Left renal cortex interstitium (tissue), 4 donors: Measurements from ENCODE around the gene HNRNPM. TPM values are rescaled to one million over a fixed set of nuclear protein-coding genes. Genes with fewer than 3 reads are reported as not detected.

Experiments
- DNase-seq, 4 donors: peaks; one replicate each; pipeline ENCODE4 v3.0.0-alpha.2; 2013; ENCODE audit warnings: low read depth in 4 of 4, low spot score in 2 of 4, missing footprints in 1 of 4
- polyA plus RNA-seq, 4 donors: library from polyadenylated mRNA; unstranded; fragments of 120-200 nt; gene quantifications; one replicate each; pipeline ENCODE4 v1.2.1, GENCODE V29; 2013; ENCODE audit not compliant: insufficient read length in 4 of 4

Gene HNRNPM
- polyA plus RNA-seq, 4 donors, result 354 to 431 (median 393) TPM

- no peak for DNase-seq
Observed at GRCh38 chr19:8530061-8530679, 85.4 kb downstream of the HNRNPM start.

DNA sequence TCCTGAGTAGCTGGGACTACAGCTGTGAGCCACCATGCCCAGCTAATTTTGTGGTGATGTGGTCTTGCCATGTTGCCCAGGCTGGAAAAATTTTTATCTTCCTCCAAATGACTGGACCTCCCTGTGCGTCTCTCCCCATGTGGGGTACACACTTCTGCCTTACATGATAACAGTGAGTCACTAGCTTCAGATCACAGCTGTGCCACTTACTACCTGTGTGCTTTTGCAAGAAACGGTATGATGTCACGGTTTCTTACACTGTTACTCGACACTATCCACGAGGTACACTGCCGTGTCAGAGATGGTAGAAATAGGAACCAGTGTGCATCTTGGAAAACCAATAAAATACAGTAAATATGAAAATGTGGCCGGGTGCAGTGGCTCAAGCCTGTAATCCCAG lies 86.7 kb downstream of the HNRNPM start:
- DNase-seq, result no peak

DNA sequence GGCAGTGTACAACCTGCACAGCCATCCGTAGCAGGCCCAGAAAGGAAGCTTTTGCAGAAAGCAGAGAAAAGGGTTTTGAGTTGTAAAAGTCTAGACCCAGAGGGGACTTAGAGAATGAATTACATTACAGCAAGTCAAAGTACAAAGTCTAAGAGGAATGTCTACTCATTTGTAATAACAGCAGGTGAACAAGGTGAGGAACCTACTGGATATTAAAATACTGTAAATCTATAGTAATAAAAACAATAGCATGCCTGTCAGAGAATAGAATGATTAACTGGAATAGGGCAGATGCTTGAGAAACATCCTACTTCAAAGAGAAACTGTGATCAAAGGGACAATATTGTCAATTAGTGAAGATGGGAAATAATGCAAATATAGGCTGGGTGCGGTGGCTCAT lies 87.5 kb downstream of the HNRNPM start:
- no peak for DNase-seq

- no peak for DNase-seq
Observed at GRCh38 chr19:8536282-8536681, 91.5 kb downstream of the HNRNPM start.

DNA sequence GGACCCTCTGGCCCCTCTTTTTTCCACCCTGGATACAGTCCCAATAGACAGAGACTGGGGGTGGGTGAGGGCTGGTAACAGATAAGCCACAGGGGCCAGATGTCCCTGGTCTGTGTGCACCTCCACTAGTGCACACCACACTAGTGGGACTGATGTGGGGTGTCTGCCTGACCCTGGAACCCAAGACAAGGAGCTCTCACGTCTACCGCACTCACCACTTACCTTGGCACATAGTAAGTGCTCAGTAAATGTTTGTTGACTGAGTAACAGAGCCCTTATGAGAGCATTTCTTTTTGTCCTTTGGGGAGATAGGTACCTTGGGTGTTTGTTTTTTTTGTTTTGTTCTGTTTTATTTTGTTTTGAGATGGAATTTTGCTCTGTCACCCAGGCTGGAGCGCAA lies 92.3 kb downstream of the HNRNPM start:
- no peak for DNase-seq

Other genes starting within 250 kb of the HNRNPM start
- gene CERS4, start 235.6 kb upstream of the HNRNPM start, polyA plus RNA-seq, result 10 to 100 TPM; 33.5 to 53.5 (median 49.1) TPM
- gene CD320, start 136.6 kb upstream of the HNRNPM start, polyA plus RNA-seq, result 10 to 100 TPM; 30.0 to 47.7 (median 39.6) TPM
- 10 to 100 TPM; 43.4 to 69.9 (median 54.2) TPM for gene NDUFA7, start 123.6 kb upstream of the HNRNPM start, polyA plus RNA-seq
- 100 to 1,000 TPM; 436 to 644 (median 479) TPM for gene RPS28, start 123.5 kb upstream of the HNRNPM start, polyA plus RNA-seq
- 10 to 100 TPM in 3 of 4 donors, 1 to 10 TPM in 1; 8.1 to 16.2 (median 14.4) TPM for gene KANK3, start 101.7 kb upstream of the HNRNPM start, polyA plus RNA-seq
- 1 to 10 TPM; 1.9 to 4.9 (median 3.1) TPM for gene ANGPTL4, start 80.8 kb upstream of the HNRNPM start, polyA plus RNA-seq
- 100 to 1,000 TPM; 121 to 180 (median 168) TPM for gene RAB11B, start 54.6 kb upstream of the HNRNPM start, polyA plus RNA-seq
- gene MARCHF2, start 31.7 kb upstream of the HNRNPM start, polyA plus RNA-seq, result 10 to 100 TPM; 11.4 to 20.8 (median 15.7) TPM
- 1 to 10 TPM in 3 of 4 donors, under 1 TPM in 1; 0.70 to 3.0 (median 1.9) TPM for gene PRAM1, start 57.7 kb downstream of the HNRNPM start, polyA plus RNA-seq
- gene ZNF414, start 69.2 kb downstream of the HNRNPM start, polyA plus RNA-seq, result 10 to 100 TPM; 16.9 to 35.9 (median 25.8) TPM
- gene MYO1F, start 132.5 kb downstream of the HNRNPM start, polyA plus RNA-seq, result 10 to 100 TPM in 2 of 4 donors, 1 to 10 TPM in 2; 4.3 to 13.3 (median 8.7) TPM
- 10 to 100 TPM; 24.8 to 60.2 (median 43.2) TPM for gene ADAMTS10, start 165.7 kb downstream of the HNRNPM start, polyA plus RNA-seq
- not detected for gene NFILZ, start 185.7 kb downstream of the HNRNPM start, polyA plus RNA-seq